Stomach (tissue), 4 donors: ENCODE results near the gene SCARB2.

Source experiments
- CTCF ChIP-seq, 7 experiments: fragments of 450-650 bp in 4 of 7; fragments of 200-600 bp in 3 of 7; sonication (generic) in 3 of 7; IDR thresholded peaks; one replicate each; pipeline ENCODE4 v1.5.1; 2016 to 2019; ENCODE audit warnings: antibody characterized with exemption in 7 of 7, control low read depth in 2 of 7, mild to moderate bottlenecking in 1 of 7
- EP300 ChIP-seq: sonication (generic); formaldehyde crosslinking; IDR thresholded peaks from one replicate; pipeline ENCODE4 v1.6.1; 2017; ENCODE audit warnings: antibody characterized with exemption
- POLR2A ChIP-seq, 4 donors: fragments of 450-650 bp; IDR thresholded peaks; one replicate each; pipeline ENCODE4 v1.6.1; 2016; ENCODE audit warnings: antibody characterized with exemption in 4 of 4, control low read depth in 2 of 4, mild to moderate bottlenecking in 1 of 4, moderate library complexity in 1 of 4
- POLR2AphosphoS5 ChIP-seq, 3 donors: sonication (generic); formaldehyde crosslinking; IDR thresholded peaks; one replicate each; pipeline ENCODE4 v1.6.1; 2016; ENCODE audit warnings: antibody characterized with exemption in 3 of 3

GRCh38 chr4:76147454-76148141 is 66.0 kb downstream of the SCARB2 start:
- no peak for TF ChIP-seq CTCF (IDR thresholded peaks at IDR 0.05)
- no peak for TF ChIP-seq POLR2A (IDR thresholded peaks at IDR 0.05)
- TF ChIP-seq POLR2AphosphoS5 (IDR thresholded peaks at IDR 0.05) = no peak
- TF ChIP-seq EP300 = no peak
